Esophagus mucosa (tissue), 1 donor: Measurements from ENCODE around the gene LMNA. TPM values are rescaled to one million over a fixed set of nuclear protein-coding genes. Genes with fewer than 3 reads are reported as not detected.
"Not testable (repeated sequence)": the region's sequence is repeated elsewhere in the genome, so short reads cannot be mapped to it uniquely, and the experiment has no call there.

ENCODE experiments used
- ATAC-seq: fragments of 200-7000 bp; cut with Tn5 transposase; one replicate; pipeline ENCODE4 v1.9.1; 2020
- total RNA-seq: library from RNA; stranded (reverse); gene quantifications from one replicate; pipeline ENCODE4 v1.2.4, GENCODE V29; 2023
- donor health status: DM: yes; HTN: yes; CAD: no.

The LMNA gene
- total RNA-seq, 1 donor from 2014 or later = 315 TPM

- no peak for ATAC-seq
These were observed 8.2 kb downstream of the LMNA start for GRCh38 chr1:156122519-156123355.

- ATAC-seq = peak; percentile 73
These were observed 9.1 kb downstream of the LMNA start for GRCh38 chr1:156123356-156124196.

GRCh38 chr1:156124557-156125483 is 10.3 kb downstream of the LMNA start:
- peak; percentile 58 for ATAC-seq

GRCh38 chr1:156125544-156125943 is 11.0 kb downstream of the LMNA start:
- not testable (repeated sequence) for ATAC-seq

- ATAC-seq = peak; percentile 36
These were observed 11.6 kb downstream of the LMNA start for GRCh38 chr1:156126043-156126629.

GRCh38 chr1:156126630-156127534 is 12.4 kb downstream of the LMNA start:
- ATAC-seq = peak; percentile 55

- no peak for ATAC-seq
These were observed 13.8 kb downstream of the LMNA start for GRCh38 chr1:156128308-156128653.

- ATAC-seq = no peak
These were observed 14.4 kb downstream of the LMNA start for GRCh38 chr1:156128654-156129597.

- peak; percentile 80 for ATAC-seq
These were observed 15.4 kb downstream of the LMNA start for GRCh38 chr1:156129687-156130577.

GRCh38 chr1:156130578-156130942 is 16.0 kb downstream of the LMNA start:
- ATAC-seq = no peak

- ATAC-seq = no peak
These were observed 20.4 kb downstream of the LMNA start for GRCh38 chr1:156134716-156135435.

- no peak for ATAC-seq
These were observed 21.7 kb downstream of the LMNA start for GRCh38 chr1:156135930-156136871.

GRCh38 chr1:156136970-156137483 is 22.5 kb downstream of the LMNA start:
- ATAC-seq = no peak

- ATAC-seq = no peak
These were observed 24.0 kb downstream of the LMNA start for GRCh38 chr1:156138458-156138867.

- peak; percentile 7 for ATAC-seq
These were observed 26.6 kb downstream of the LMNA start for GRCh38 chr1:156140879-156141707.
